Stimulated activated CD4-positive, alpha-beta T cell treated with anti-CD3 and anti-CD28 coated beads, TNF-alpha, amount 100 ng/mL, for 4 hours (primary cell): Measurements from ENCODE around the gene GP9.

Experiments used
- DNase-seq, 3 experiments: peaks; one replicate each; pipeline ENCODE4 v3.0.0-alpha.2; 2020; ENCODE audit warnings: low read depth in 3 of 3

Gene GP9

GRCh38 chr3:129060276-129061022 lies at the start of gene GP9:
GP9 (plus strand) TSS chr3:129060779; CDS start chr3:129061740, 961 bp downstream.
- no peak for DNase-seq

GRCh38 chr3:129013491-129013891 lies 47.1 kb upstream of the GP9 start:
- DNase-seq, result no peak

- DNase-seq, result no peak
These were observed 46.4 kb upstream of the GP9 start for GRCh38 chr3:129014148-129014547.

GRCh38 chr3:129014793-129015345 lies 45.7 kb upstream of the GP9 start:
- DNase-seq, result no peak

- peak in 2 of 3 experiments; percentile 17 to 31 for DNase-seq
These were observed 45.0 kb upstream of the GP9 start for GRCh38 chr3:129015388-129016105.

- peak in 2 of 3 experiments; percentile 38 to 39 for DNase-seq
These were observed 44.2 kb upstream of the GP9 start for GRCh38 chr3:129016356-129016719.

GRCh38 chr3:129016720-129017483 lies 43.7 kb upstream of the GP9 start:
- DNase-seq, result no peak

GRCh38 chr3:129017484-129017899 lies 43.1 kb upstream of the GP9 start:
- DNase-seq, result no peak

GRCh38 chr3:129018271-129018670 lies 42.3 kb upstream of the GP9 start:
- no peak for DNase-seq

- no peak for DNase-seq
These were observed 41.8 kb upstream of the GP9 start for GRCh38 chr3:129018751-129019150.

GRCh38 chr3:129019266-129019665 lies 41.3 kb upstream of the GP9 start:
- DNase-seq, result no peak

- DNase-seq, result no peak
These were observed 39.9 kb upstream of the GP9 start for GRCh38 chr3:129020691-129021090.

GRCh38 chr3:129021140-129021551 lies 39.4 kb upstream of the GP9 start:
- no peak for DNase-seq

GRCh38 chr3:129022114-129023007 lies 38.2 kb upstream of the GP9 start:
- no peak for DNase-seq

GRCh38 chr3:129023008-129023358 lies 37.6 kb upstream of the GP9 start:
- DNase-seq, result no peak

GRCh38 chr3:129023909-129024308 lies 36.7 kb upstream of the GP9 start:
- no peak for DNase-seq

GRCh38 chr3:129025108-129025507 lies 35.5 kb upstream of the GP9 start:
- no peak for DNase-seq

GRCh38 chr3:129025691-129026435 lies 34.7 kb upstream of the GP9 start:
- no peak for DNase-seq

GRCh38 chr3:129026728-129027543 lies 33.6 kb upstream of the GP9 start:
- DNase-seq, result peak; percentile 79 to 82 (median 81)

GRCh38 chr3:129027544-129027880 lies 33.1 kb upstream of the GP9 start:
- no peak for DNase-seq
